ENCODE results near the gene COL16A1. TPM values are rescaled to one million over a fixed set of nuclear protein-coding genes. Genes with fewer than 3 reads are reported as not detected.

Gene COL16A1
- total and polyA plus RNA-seq, 2 of the 4 experiments (the other 2 are of a cell fraction): 34.2 to 62.8 TPM

DNA sequence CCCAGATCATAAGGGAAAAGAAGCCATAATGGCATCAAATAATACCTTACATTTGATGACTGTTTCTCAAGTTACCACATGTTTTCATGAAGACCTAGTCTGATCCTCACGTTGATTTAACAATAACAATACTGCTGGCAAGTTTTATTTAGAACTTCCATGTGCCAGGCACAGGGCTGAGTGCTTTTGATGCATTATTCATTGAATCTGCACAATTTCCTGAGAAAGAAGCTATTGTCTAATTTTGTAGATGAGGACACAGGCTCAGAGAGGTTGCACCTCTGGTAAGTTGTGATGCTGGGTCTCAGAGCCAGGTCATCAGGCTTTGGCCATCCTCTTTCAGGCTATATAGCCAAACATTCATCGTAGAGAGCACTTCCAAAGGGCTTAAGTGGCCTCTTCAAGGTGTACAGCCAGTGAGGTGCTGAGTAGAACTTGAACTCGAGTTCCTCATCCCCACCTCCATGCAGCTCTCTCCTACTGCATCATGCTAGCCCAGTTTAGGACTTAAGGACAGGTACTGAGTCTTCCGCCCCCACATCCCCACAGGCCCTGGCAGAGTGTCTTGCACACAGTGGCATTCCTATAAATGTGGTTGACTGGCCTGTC is 50.8 kb downstream of the COL16A1 start:
- BruUV-seq (replicated peaks): no TSS peak
- no peaks in the 10 kb centered on the region for H3K9me1 ChIP-seq (ENCODE audit: insufficient read depth, low read length)
- H3K18ac ChIP-seq (ENCODE audit: low read depth, low read length): no peak overlapping the region
- no peak overlapping the region for H3K56ac ChIP-seq (ENCODE audit: extremely low read depth, insufficient read depth, low read length)
- no peak overlapping the region for H2AK9ac ChIP-seq (replicated peaks; ENCODE audit: low read depth, low read length, poor library complexity)
- no peak overlapping the region for H4K5ac ChIP-seq (ENCODE audit: low read depth, low read length)
- H3K27me3 ChIP-seq (ENCODE audit: control insufficient read depth, insufficient read depth, low read length): no peaks in the 10 kb centered on the region
- no peak overlapping the region for H2BK15ac ChIP-seq (ENCODE audit: low read depth, low read length)
- DNase-seq (no peak), ATAC-seq (ENCODE audit: low read depth) (no peak)
- no peak overlapping the region for H2BK5ac ChIP-seq (ENCODE audit: low read depth, low read length, poor library complexity, severe bottlenecking)
- no peak overlapping the region for H3K4ac ChIP-seq (ENCODE audit: low read depth, low read length)
- in situ Hi-C loops (cut with MboI; ENCODE audit: low sequenced_read_pairs): no loop called here
- H3K4me3 ChIP-seq (ENCODE audit: insufficient read depth, low read depth, low read length): no peak overlapping the region
- no peaks in the 10 kb centered on the region for H3K9me3 ChIP-seq (ENCODE audit: control insufficient read depth, insufficient read depth, low read length)
- dilution Hi-C loops (cut with HindIII; ENCODE audit: low sequenced_read_pairs, unreplicated experiment): no loop called here
- no peak overlapping the region for H2AFZ ChIP-seq (replicated peaks; ENCODE audit: low read length, poor library complexity)
- no peak overlapping the region for H2AK5ac ChIP-seq (ENCODE audit: low read depth, low read length)
- peaks cover 53% of the 10 kb centered on the region for H3K36me3 ChIP-seq (ENCODE audit: control insufficient read depth, insufficient read depth, low read length)
- no peak overlapping the region for H3K14ac ChIP-seq (replicated peaks; ENCODE audit: low read depth, low read length)
- no peak overlapping the region for H4K91ac ChIP-seq (ENCODE audit: insufficient read depth, low read depth, low read length)
- H3K4me2 ChIP-seq (ENCODE audit: low read depth, low read length): no peak overlapping the region
- no peak overlapping the region for H4K8ac ChIP-seq (ENCODE audit: low read depth in 2 of 2, low read length in 2 of 2)
- no peak overlapping the region for H2BK120ac ChIP-seq (ENCODE audit: low read depth, low read length)
- H3K27ac ChIP-seq (ENCODE audit: insufficient read depth, low read length): no peak overlapping the region
- POLR2A ChIA-PET (ENCODE audit: unreplicated experiment): no interaction called here
- H3K9ac ChIP-seq (ENCODE audit: low read depth, low read length): no peak overlapping the region
- H2BK20ac ChIP-seq (ENCODE audit: low read depth, low read length): no peak overlapping the region
- no peak overlapping the region for H3K23ac ChIP-seq (ENCODE audit: low read depth, low read length)
- CTCF ChIA-PET: no interaction called here
- TF ChIP-seq POLR2A (IDR thresholded peaks at IDR 0.05; ENCODE audit: low read depth, low read length): no peak
- no peaks in the 10 kb centered on the region for H3K4me1 ChIP-seq (ENCODE audit: control insufficient read depth, insufficient read depth, low read length)
- no CpG with 5 or more reads among the region's 4 CpGs for WGBS, 2 experiments (ENCODE audit: extremely low coverage in 2 of 2, insufficient read length in 1 of 2)
- intact Hi-C loops (cut with micrococcal nuclease): no loop called here
- H3K79me1 ChIP-seq (ENCODE audit: low read depth in 1 of 2, low read length in 2 of 2): no peaks in the 10 kb centered on the region
- H4K20me1 ChIP-seq (ENCODE audit: insufficient read depth, low read length): no peaks in the 10 kb centered on the region

Data from IMR-90 (cell line).